Urothelium cell line (cell line): Measurements from ENCODE around the gene CHIC2.

Experiments used
- DNase-seq: peaks from one replicate; pipeline ENCODE4 v3.0.0; 2011; ENCODE audit warnings: low spot score, mixed read lengths
- FAIRE-seq: peaks from 2 replicates; lab custom pipeline; 2011; peaks lifted over from hg19 to GRCh38; lab: Jason Lieb, UNC

Gene CHIC2

DNA sequence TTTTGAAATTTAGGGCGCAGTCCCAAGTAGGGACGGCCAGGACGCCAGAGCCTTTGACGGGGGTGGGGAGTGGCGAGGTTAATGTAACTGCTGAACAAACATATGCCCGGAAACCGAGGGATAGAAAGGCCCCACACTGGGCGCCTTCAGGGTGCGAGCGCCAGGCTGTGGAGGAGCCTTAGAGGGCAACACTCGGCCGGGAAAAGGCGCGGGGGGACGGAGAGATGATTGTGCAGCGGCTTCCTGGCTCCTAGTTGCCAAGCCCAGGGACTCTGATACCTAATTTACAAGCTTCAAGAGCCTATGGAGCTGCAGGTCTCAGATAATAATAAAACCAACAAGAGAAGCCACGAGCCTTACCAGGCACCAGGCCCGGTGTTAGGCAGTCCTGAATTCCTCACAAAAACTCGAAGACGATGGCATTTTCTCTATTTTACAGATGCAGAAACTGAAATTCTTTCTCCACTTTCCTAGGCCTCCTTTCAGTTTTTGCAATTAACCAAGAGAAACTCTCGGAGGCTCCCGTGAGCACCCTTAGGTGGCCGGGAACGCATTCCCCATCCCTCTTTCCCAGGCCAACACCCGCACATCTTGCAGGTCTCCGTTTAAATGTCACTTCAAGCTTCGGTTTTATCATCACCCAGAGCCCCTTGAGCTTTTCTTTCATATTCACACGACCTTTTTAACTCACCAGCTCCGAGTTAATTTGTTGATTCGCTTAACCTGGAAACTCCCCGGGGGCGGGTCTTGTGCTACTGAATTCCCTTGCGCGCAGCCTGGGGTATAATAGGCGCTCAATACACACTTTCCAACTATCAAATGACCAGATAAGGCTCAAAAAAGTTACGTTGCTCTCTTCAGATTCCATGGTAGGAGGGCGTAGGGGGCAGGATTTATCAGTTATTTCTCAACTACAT is 29.2 kb upstream of the CHIC2 start:
- FAIRE-seq = no peak
- DNase-seq = no peak

DNA sequence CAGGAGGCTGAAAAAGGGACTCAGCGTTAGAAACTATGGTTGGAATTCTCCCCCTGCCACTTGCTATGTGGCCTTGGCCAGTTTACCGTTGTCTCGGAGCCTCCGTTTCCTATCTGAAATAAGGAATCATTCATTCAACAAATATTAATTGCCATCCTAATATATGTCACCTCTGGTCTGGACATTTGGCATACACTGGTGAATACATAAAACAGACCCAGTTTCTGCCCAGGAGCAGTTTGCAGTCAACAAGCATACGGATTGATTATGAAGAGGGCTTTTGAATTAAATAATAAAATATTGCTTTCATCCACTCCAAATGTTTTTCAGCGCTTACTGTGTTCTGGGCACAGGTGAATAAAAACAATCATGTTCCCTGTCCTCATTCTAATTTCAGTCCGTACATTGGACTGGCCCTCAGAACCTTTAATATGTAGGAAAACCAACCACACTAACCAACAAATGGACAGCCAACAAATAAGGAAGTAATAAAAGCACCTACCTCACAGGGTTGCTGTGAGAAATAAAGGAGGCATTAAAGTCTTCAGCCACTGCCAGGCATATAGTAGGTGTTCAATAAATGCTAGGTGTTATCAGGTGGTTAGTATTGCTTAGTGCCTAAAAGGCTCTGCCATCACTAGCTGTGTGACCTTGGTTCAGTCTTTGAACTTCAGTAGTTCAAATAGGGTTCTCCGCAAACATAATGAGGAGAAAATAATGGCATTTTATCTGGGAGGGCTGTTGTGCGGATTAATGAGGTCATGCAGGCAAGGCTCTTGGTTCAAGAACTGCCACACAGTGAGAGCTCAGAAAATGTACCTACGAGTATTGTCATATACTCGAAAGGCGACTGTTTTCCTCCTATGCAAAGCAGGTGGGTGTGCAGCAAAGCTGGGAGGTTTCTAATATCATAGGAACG is 28.3 kb upstream of the CHIC2 start:
- FAIRE-seq (no peak), DNase-seq (no peak)

DNA sequence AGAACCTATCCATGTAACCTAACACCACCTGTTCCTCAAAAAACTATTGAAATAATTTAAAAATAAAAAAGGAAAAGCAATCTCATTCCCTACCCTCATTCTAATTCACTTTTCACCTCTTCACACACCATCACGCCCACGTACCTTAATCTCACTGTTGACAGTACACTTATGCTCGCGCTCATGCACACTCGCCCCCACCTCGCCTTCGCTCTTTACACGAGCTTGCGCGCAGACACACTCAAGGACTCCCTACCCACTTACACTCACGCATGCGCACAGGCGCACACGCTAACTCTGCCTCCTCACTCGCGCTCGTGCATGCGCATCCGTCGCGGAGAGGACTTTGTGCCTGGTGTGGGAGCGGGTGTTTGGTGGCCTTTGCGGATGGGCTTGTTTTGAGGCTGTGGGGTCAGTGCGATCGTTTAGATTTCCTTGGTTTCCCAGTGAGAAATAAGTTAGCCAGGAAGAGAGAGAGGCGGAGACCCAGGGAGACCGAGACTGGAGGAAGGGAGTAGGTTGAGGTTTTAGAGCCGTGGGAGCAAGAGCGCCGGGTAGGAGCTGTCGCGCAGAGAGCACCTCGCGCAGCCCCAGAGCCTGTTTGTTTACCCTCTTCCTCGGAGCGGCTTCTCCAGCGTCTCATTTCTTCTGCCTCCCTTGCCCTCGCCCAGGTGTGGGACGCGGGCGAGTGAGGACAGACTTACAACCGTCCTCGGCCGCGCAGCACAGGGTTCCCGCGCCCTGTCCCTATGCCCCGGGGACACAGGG is 27.4 kb upstream of the CHIC2 start:
- DNase-seq = no peak
- peak; percentile 73 for FAIRE-seq

DNA sequence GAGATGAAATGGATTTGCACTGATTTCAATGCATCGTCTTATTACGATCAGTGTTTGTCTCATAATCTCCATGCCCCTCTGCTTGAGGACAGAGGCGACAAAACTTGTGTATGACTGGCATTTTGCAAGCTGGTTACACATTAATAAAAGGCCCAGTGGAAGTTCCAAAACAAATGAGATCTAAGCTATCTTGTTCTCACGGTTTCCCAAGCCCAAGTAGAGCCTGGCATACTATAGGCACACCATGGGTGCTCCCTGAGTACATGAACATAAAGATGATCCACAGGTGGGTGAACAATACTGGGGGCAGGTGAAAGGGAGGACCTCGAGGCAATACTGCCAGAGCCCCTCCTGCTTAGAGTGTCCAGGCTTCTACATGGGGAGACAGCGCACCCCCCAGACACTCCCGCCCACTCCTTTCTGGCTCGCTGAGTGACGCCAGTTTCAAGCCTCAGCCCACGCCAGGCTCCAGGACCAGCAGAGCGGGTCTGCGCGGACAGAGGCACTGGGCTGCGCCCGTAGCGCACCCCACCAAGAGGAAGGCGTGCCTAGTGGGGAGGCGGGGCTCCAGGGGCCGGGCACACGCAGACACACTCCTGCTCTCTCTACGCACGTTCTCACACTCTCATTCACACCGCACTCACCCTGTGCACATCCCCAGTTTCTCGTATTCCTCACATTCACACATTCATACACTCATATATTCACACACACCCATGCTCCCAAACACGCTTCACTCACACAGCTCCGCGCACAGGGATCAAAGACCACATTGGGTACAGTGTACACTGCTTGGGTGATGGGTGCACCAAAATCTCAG is 26.6 kb upstream of the CHIC2 start:
- no peak for DNase-seq
- no peak for FAIRE-seq

DNA sequence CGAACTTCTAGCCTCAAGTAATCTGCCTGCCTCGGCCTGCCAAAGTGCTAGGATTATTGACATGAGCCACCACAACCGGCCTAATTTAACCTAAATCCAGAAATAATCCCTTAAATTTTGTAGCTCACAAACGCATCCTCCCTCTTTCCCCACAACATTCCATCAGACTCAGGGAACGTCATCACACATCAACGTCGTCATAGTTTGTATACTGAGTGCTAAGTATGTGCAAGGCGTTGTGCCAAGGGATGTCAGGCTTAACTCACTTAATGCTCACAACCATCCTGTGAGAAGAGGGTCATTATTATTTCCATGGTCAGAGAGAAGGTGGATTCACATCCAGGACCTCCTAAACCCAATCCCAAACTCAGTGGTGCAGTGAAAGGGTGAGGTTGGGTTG is 26.0 kb upstream of the CHIC2 start:
- FAIRE-seq (no peak), DNase-seq (no peak)

DNA sequence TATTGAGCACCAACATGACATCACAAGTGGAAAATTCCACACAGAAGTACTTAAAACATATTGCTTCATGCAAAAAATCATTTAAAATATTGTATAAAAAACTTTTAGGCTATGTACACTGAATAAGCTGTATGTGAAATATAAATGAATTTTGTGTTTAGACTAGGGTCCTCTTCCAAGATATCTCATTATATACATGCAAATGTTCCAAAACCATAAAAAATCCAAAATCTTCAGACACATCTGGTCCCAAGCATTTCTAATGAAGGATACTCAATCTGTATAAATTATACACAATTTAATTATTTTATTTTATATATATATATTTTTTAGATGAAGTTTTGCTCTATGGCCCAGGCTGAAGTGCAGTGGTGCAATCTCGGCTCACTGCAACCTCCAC is 25.5 kb upstream of the CHIC2 start:
- FAIRE-seq = no peak
- no peak for DNase-seq

DNA sequence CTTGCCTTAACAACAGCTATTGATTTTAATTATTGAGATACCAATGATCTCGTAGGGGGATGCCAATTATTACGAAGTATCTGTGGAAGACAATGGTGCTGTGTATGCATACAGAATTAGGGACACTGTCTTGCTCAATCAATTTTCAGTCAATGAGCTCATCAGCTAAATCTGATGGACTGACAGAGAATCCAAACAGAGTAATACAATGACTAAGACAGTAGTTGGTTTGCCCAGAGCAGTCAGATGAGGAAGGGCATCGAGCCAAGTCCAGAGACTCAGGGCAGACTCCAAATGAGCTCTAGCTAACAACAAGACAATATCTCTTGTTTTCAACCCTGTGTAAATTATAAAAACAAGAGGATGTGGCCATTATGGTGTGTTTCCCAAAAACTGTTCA is 20.9 kb upstream of the CHIC2 start:
- peak; percentile 86 for DNase-seq
- FAIRE-seq = peak; percentile 94

DNA sequence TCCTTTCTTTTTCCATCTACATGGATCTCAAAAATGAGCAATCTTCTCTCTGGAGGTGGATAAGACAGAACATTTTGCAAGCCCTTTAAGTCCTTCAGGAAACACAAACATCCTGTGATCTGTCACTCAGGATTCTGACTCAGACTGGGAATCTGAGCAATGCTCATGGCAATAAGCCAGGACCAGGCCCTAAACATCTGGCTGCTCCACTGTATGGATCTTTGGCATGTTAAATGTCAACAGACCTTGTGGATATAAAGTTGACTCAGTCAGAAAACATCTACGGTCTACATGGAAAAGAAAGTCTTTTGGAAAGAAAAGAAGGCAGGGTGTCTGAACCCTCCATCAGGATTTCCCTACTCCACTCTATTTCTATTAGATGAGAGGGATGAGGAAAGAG is 17.8 kb upstream of the CHIC2 start:
- FAIRE-seq (no peak), DNase-seq (peak; percentile 92)

DNA sequence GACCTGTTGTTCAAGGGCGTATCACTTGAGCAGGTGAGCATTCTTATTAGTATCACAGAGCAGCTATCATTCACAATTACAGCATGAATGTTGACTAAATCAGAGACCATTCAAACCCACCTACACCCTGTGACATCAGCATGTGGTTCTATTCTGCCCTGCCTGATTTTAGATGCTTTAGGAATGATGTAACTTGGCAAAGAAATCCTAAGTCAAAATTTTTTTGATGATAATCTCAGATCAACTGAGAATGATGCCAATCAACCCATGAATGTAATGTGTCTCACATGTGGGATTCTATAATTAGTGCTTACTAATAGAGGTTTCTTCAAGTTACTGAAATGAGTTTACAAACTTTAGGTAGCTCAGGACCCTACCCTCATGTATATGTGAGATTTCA is 13.4 kb upstream of the CHIC2 start:
- DNase-seq = peak; percentile 60
- peak; percentile 63 for FAIRE-seq

DNA sequence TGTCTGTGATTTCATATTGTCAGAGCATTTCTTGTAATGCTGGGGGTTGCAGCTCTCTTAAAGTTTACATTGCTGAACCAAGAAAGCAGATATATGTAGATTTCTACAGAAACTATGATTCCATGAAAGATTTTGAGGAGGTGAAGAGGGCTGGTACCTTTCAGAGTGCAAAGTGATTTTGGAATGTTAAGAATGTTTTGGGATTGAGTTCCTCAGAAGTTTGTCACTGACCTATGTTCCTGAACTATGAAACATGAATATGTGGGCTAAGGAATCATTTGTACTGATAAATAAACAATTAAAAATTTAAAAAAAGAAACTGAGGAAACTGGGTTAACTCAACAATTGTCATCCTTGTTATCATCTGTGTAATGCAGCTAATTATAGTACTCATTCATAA is 12.3 kb upstream of the CHIC2 start:
- FAIRE-seq (no peak), DNase-seq (no peak)

DNA sequence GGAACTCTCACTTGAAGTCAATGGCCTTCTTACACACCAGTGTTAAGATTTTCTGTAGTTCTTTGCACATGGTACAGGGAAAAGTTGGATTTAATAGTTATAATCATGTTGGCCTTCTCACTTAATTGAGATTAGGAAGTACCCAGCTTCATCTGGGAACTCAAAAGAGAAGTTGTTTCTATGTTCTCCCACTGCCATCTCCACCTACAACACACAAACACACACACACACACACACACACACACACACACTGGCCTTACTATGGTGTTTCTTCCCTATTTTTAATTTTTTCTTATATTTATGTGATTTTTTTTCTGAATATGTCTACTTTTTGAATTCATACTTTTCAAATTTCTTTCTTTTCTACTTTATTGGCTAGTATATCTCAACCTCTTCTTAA is 10.0 kb upstream of the CHIC2 start:
- FAIRE-seq = no peak
- no peak for DNase-seq

DNA sequence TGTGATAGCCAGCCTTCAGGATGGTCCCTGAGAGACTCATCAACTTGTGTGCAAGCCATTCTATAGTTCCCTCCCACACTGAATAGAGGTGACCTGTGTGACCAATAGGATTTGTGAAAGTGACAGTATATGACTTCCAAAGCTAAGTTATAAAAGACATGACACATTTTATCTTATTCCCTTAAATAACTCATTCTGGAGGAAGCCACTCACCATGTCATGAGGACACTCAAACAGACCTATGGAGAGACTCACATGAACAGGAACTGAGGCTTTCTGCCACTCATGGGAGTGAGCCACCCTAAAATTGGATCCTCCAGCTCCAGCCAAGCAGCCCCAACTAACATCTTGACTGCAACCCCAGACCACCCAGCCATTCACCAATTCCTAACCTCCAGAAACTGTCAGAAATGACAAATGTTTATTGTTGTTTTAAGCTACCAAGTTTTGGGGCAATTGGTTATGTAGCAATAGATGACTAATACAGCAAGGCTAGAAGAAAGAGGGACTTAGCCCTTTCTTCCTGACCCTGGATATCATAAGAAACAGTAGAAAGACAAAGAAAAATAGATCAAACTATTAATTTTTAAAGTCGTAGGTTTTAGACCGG is 9.0 kb upstream of the CHIC2 start:
- DNase-seq (no peak), FAIRE-seq (no peak)

DNA sequence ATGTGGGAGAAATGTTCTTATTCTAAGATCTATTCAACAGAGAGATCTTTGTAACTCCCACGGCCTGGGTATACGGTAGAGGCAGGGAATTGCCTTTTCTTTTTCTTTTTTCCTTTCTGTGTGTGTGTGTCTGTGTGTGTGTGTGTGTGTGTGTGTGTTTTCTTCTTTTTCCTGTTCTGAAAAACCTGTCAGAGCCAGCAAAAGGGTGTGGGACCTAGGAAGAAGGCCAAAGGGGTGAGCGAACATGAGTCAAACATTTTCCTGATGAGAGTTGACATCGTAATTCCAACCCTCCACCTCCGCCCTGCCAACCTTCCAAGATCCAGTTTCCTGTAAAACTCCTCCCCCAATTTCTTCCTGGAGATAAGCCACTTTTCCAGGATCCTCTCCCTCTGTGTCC is 2.8 kb upstream of the CHIC2 start:
- FAIRE-seq = no peak
- peak; percentile 67 for DNase-seq

DNA sequence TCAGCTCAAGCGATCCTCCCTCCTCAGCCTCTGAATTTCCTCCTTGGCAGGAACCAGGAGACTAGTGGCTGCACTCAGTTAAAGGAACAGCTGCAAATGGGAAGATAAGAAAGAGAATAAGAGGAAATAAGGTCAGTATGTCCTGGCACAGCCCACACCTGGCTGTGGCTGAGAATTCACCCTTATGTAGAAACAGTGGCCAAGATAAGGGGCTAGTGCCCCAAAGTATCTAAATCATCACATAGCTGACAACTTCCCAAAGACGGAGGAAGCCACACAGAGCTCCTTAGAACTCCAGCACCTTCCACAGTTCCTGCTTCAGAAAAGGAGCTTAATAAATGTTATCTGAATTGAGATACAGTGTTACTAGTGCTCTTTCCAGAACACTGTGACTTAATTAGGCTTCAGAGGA is 2.3 kb upstream of the CHIC2 start:
- DNase-seq (no peak), FAIRE-seq (no peak)

DNA sequence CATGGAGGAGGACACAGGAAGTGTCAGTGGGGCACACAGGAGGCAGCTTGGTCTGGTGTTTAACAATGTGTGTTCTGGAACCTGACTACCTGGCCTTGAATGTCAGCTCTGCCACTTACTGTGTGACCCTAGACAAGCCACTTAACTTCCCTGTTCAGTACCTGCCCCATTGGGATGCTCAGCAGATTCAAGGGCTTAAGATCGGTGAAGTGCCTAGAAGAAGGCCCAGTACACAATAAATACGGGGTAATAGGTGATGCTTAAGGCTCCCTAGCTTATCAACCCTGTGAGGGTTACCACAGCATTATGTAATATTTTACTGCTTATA is 1.6 kb upstream of the CHIC2 start:
- peak; percentile 35 for FAIRE-seq
- no peak for DNase-seq

DNA sequence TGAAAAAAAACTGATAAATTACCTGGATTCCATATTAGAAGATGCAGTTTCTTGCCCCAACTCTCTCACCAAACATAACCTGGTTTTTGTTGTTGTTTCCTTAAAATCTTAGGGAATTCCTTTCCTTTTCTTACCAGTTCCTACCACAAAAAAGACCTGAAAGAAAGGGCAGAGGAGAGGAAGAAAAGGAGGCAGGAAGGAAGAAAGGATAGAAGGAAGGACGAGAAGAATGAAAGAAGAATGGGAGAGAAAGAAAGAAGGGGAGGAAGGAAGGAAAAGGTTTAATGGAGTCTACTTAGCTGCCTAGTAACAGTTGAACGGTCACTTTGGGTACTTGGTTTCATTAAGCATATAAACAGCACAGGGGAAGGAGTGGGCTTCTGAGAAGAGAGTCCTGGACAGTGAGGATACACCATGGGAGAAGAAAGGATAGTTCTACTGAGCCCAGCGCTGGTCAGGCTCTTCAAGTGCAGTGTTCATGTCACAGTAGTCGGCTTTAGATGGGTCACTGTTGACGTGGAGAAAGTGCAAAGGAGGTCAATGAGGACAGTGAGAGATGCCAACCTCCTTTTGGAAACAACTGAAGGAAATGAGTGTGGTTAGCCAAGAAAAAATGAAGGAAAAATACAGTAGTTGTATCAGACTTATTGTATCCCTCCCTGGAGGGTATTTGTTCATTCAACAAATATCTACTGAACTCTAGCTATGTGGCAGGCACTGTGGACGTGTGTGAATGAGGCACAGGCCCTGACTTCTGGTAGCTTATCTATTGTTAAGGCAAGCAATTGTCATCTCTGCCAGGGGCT is 1.1 kb upstream of the CHIC2 start:
- DNase-seq = no peak
- no peak for FAIRE-seq

DNA sequence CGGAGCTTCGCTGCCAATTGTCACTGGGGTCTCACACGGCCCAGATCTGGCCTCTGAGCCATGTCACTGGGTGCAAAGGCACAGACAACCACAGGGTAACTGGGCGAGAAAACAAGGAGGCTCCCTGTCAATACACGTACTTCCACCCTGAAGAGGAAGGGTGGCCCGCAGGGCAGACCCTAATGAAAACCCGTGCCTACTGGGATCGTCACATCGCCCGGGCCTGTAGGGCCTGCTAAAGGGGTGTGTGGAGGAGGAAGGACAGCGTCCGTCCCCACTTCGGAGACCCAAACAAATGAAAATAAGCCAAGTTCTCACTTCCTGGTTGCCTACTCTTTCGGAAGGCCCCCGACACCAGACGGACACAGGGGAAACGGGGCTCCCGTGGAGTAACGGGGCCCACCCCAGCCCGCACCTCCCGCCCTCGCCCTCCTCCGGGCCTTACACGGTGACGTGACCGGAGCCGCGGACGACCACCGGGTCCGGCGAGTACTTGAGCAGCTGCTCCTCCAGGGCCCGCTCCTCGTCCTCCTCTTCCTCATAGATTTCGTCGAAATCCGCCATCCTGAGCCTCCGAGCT is 578 bp downstream of the CHIC2 start:
- DNase-seq = no peak
- FAIRE-seq = no peak

DNA sequence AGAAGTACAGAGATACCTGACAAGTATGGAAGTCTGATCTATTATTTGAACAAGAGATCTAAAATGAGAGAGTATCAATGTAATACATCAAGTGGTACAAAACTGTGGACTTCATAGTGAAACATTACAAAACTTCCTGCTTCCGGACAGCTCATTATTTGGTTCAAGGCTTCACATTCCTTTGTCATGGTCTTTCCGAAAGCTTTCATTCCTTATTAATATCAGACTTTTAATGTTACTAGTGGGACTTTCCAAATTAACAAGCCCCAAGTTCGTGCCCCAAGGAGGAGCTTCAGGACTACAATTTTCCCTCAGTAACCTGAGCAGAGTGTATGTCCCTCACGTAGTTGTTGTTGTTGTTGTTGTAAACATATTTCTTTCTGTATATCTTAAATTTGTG is 1.2 kb downstream of the CHIC2 start:
- FAIRE-seq = no peak
- DNase-seq = no peak

DNA sequence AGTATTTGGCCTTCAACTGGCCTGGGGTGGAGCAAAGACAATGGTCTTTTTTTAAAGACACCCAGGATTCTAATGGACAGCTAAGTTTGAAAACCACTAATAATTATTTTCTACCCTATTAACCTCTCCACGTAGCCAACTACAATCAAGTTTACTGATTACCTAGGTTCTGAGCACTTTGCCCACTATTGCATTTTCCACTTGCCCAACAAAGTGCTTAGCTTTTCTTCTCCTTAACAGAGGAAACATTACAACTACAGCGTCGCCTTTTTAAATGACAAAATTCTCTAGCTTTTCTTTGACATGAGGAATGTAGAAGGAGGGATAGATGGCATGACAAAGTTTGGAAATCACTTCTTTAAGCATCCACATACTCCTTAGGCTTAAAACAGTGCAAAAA is 2.0 kb downstream of the CHIC2 start:
- DNase-seq (no peak), FAIRE-seq (no peak)
